ENCODE data around the gene FAF2. TPM values are rescaled to one million over a fixed set of nuclear protein-coding genes. Genes with fewer than 3 reads are reported as not detected.

The FAF2 gene
- total RNA-seq, 2 donors from 2014 or later: 23.0 to 31.2 TPM

GRCh38 chr5:176492431-176492830 lies 44.2 kb downstream of the FAF2 start:
- Histone ChIP-seq H3K36me3 (peaks cover 70% of the 10 kb centered on the region), H3K4me1 (ENCODE audit: control insufficient read depth in 1 of 2, low read depth in 2 of 2) (no peaks in the 10 kb centered on the region)

GRCh38 chr5:176497852-176498251 lies 49.7 kb downstream of the FAF2 start:
- ATAC-seq (ENCODE audit: insufficient number of reproducible peaks, low FRiP score, low read depth): no peak
- Histone ChIP-seq H3K4me3 (no peak overlapping the region), H3K27me3 (replicated peaks; ENCODE audit: insufficient read depth) (no peaks in the 10 kb centered on the region), H3K27ac (no peak overlapping the region), H3K4me1 (ENCODE audit: control insufficient read depth in 1 of 2, low read depth in 2 of 2) (no peaks in the 10 kb centered on the region), H3K36me3 (peaks cover 86% of the 10 kb centered on the region), H3K9me3 (no peaks in the 10 kb centered on the region)
- DNase-seq (ENCODE audit: low spot score): no peak
- no peak for TF ChIP-seq CTCF (IDR thresholded peaks at IDR 0.05)

More at GRCh38 chr5:176492431-176492830, 44.2 kb downstream of the FAF2 start:
- no peaks in the 10 kb centered on the region for H3K9me3 ChIP-seq
- no peak overlapping the region for H3K4me3 ChIP-seq
- no peak for DNase-seq (ENCODE audit: low spot score)
- H3K27me3 ChIP-seq (replicated peaks; ENCODE audit: insufficient read depth): no peaks in the 10 kb centered on the region
- H3K27ac ChIP-seq: no peak overlapping the region
- no peak for TF ChIP-seq CTCF (IDR thresholded peaks at IDR 0.05)
- ATAC-seq (ENCODE audit: insufficient number of reproducible peaks, low FRiP score, low read depth): no peak

GRCh38 chr5:176499273-176499672 lies 51.1 kb downstream of the FAF2 start:
- Histone ChIP-seq H3K4me3 (no peak overlapping the region), H3K4me1 (ENCODE audit: control insufficient read depth in 1 of 2, low read depth in 2 of 2) (no peaks in the 10 kb centered on the region), H3K27ac (no peak overlapping the region), H3K9me3 (no peaks in the 10 kb centered on the region), H3K36me3 (peaks cover 79% of the 10 kb centered on the region), H3K27me3 (replicated peaks; ENCODE audit: insufficient read depth) (no peaks in the 10 kb centered on the region)
- ATAC-seq (ENCODE audit: insufficient number of reproducible peaks, low FRiP score, low read depth) (no peak), DNase-seq (ENCODE audit: low spot score) (no peak)
- TF ChIP-seq CTCF (IDR thresholded peaks at IDR 0.05): no peak

GRCh38 chr5:176500511-176500910 lies 52.3 kb downstream of the FAF2 start:
- H3K27me3 ChIP-seq (replicated peaks; ENCODE audit: insufficient read depth): no peaks in the 10 kb centered on the region
- peaks cover 70% of the 10 kb centered on the region for H3K36me3 ChIP-seq
- no peaks in the 10 kb centered on the region for H3K4me1 ChIP-seq (ENCODE audit: control insufficient read depth in 1 of 2, low read depth in 2 of 2)
- DNase-seq (ENCODE audit: low spot score) (no peak), ATAC-seq (ENCODE audit: insufficient number of reproducible peaks, low FRiP score, low read depth) (no peak)
- TF ChIP-seq CTCF (IDR thresholded peaks at IDR 0.05): no peak
- H3K9me3 ChIP-seq: no peaks in the 10 kb centered on the region
- H3K27ac ChIP-seq: no peak overlapping the region
- no peak overlapping the region for H3K4me3 ChIP-seq

- no peak for DNase-seq (ENCODE audit: low spot score)
- no peaks in the 10 kb centered on the region for H3K4me1 ChIP-seq (ENCODE audit: control insufficient read depth in 1 of 2, low read depth in 2 of 2)
- no peak overlapping the region for H3K27ac ChIP-seq
- no peaks in the 10 kb centered on the region for H3K9me3 ChIP-seq
- H3K36me3 ChIP-seq: peaks cover 64% of the 10 kb centered on the region
- no peak for ATAC-seq (ENCODE audit: insufficient number of reproducible peaks, low FRiP score, low read depth)
- H3K27me3 ChIP-seq (replicated peaks; ENCODE audit: insufficient read depth): no peaks in the 10 kb centered on the region
- H3K4me3 ChIP-seq: no peak overlapping the region
- TF ChIP-seq CTCF (IDR thresholded peaks at IDR 0.05): no peak
These were observed 53.1 kb downstream of the FAF2 start for GRCh38 chr5:176501333-176501732.
